CD4-positive, CD25-positive, alpha-beta regulatory T cell (primary cell): Measurements from ENCODE around the gene SH2D4B. TPM values are rescaled to one million over a fixed set of nuclear protein-coding genes. Genes with fewer than 3 reads are reported as not detected.

Experiments
- ATAC-seq, 2 donors: fragments of 150-1000 bp; cut with Tn5 transposase; one replicate each; pipeline ENCODE4 v1.10.0; 2021; ENCODE audit warnings: low read depth in 2 of 2, moderate number of reproducible peaks in 2 of 2, moderate library complexity in 1 of 2
- DNase-seq, 3 donors: peaks; one replicate each; pipeline versions ENCODE4 v3.0.0 to v3.0.0-alpha.2; 2012 to 2022; ENCODE audit warnings: mixed read lengths in 1 of 3
- H3K27ac ChIP-seq: one replicate; pipeline ENCODE4 v1.7.0; 2013; ENCODE audit warnings: mild to moderate bottlenecking, low read length; ENCODE audit not compliant: insufficient read depth, poor library complexity, severe bottlenecking
- H3K27me3 ChIP-seq: one replicate; pipeline ENCODE4 v1.7.0; 2013; ENCODE audit warnings: low read length; ENCODE audit not compliant: control insufficient read depth, insufficient read depth
- H3K36me3 ChIP-seq: one replicate; pipeline ENCODE4 v1.7.0; 2013; ENCODE audit warnings: mild to moderate bottlenecking, low read length, moderate library complexity; ENCODE audit not compliant: control insufficient read depth, insufficient read depth
- H3K4me1 ChIP-seq: 2 replicates; pipeline ENCODE4 v1.7.0; 2013; ENCODE audit warnings: mild to moderate bottlenecking, low read length; ENCODE audit not compliant: insufficient read depth, control insufficient read depth, poor library complexity, severe bottlenecking
- H3K4me3 ChIP-seq: one replicate; pipeline ENCODE4 v1.7.0; 2013; ENCODE audit warnings: low read depth, mild to moderate bottlenecking, low read length, moderate library complexity
- H3K9me3 ChIP-seq, 2 experiments: 1 replicate in 1 of 2; 2 replicates in 1 of 2; pipeline ENCODE4 v1.7.0; 2013; ENCODE audit warnings: low read length in 2 of 2, mild to moderate bottlenecking in 1 of 2, moderate library complexity in 1 of 2; ENCODE audit not compliant: control insufficient read depth in 2 of 2
- H3K27ac Mint-ChIP-seq, 3 donors: one replicate each; pipeline ENCODE4 v1.8.0; 2020 to 2022; ENCODE audit warnings: mild to moderate bottlenecking in 3 of 3, mixed read lengths in 3 of 3, moderate library complexity in 2 of 3
- H3K27me3 Mint-ChIP-seq: one replicate; pipeline ENCODE4 v1.8.0; 2022; ENCODE audit warnings: mild to moderate bottlenecking, mixed read lengths
- H3K36me3 Mint-ChIP-seq: one replicate; pipeline ENCODE4 v1.8.0; 2020; ENCODE audit warnings: mixed read lengths
- H3K4me1 Mint-ChIP-seq, 4 donors: one replicate each; pipeline ENCODE4 v1.8.0; 2020 to 2022; ENCODE audit warnings: mixed read lengths in 4 of 4, mild to moderate bottlenecking in 1 of 4
- H3K4me3 Mint-ChIP-seq, 4 donors: one replicate each; pipeline ENCODE4 v1.8.0; 2020 to 2022; ENCODE audit warnings: mild to moderate bottlenecking in 4 of 4, mixed read lengths in 4 of 4, moderate library complexity in 3 of 4
- H3K9me3 Mint-ChIP-seq, 7 donors: one replicate each; pipeline ENCODE4 v1.8.0; 2020 to 2022; ENCODE audit warnings: mixed read lengths in 7 of 7, mild to moderate bottlenecking in 3 of 7, moderate library complexity in 2 of 7
- polyA plus RNA-seq, 4 donors: library from polyadenylated mRNA; unstranded; fragments of 300-500 nt; fragmentation: Illumina TruSeq; gene quantifications; one replicate each; pipeline ENCODE4 v1.2.3, GENCODE V29; 2021
- total RNA-seq: library from RNA; stranded (reverse); gene quantifications from one replicate; pipeline ENCODE4 v1.2.3, GENCODE V29; 2022

SH2D4B gene
- total and polyA plus RNA-seq, 5 donors from 2014 or later, result 0.25 TPM; not detected in 4

DNA sequence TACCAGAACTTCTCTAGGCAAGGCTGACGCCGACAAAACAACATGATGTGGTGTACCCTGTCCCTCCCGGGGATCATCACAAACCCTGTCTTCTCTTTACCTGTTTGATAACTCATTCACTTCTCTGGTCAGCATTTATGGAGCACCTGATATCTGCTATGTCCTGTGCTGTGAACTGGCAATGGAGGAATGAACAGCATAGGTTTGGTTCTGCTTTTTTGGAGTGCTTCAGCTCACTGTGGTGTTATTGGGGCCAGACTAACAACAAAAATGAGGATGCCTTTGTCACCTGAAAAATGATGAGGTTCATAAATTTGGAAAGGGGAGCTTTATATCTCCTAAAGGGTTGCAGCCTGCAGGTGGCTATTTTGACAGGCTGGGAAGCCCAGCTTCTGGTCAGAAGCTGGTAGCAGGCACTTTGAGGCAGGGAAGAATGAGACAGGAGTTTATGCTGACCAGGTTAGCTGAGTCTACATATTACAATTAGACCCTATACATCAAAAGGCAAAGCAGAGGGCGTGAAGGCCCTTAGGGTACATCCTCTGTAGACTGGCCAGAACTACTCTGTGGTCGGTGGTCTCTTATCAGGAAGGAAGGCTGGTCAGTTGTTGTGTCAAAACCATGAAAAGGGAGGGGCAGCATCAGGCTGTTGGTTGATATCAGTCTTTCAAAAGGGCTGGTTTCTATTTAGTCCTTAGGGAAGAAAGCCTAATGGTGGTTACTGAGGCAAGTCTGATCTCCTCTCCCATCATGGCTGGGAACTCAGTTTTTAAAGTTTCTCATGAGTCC lies 42.3 kb downstream of the SH2D4B start:
- peaks cover 0 to 4% (median 0%) of the 10 kb centered on the region in 7 donors for H3K9me3 Mint-ChIP-seq
- no peaks in the 10 kb centered on the region for H3K36me3 Mint-ChIP-seq
- peaks cover 0 to 2% (median under 1%) of the 10 kb centered on the region in 4 donors for H3K4me1 Mint-ChIP-seq
- H3K36me3 ChIP-seq, result no peaks in the 10 kb centered on the region
- DNase-seq (no peak), ATAC-seq (no peak)
- H3K4me3 ChIP-seq, result no peak overlapping the region
- no peaks in the 10 kb centered on the region for H3K9me3 ChIP-seq
- no peak overlapping the region for H3K4me3 Mint-ChIP-seq
- H3K27ac Mint-ChIP-seq, result peak overlapping the region in 1 of 3 donors; percentile 28
- H3K27ac ChIP-seq, result no peak overlapping the region
- H3K4me1 ChIP-seq, result no peaks in the 10 kb centered on the region
- H3K27me3 ChIP-seq, result peaks cover 3% of the 10 kb centered on the region
- H3K27me3 Mint-ChIP-seq, result peaks cover 8% of the 10 kb centered on the region

GRCh38 chr10:80580638-80581468 lies 43.2 kb downstream of the SH2D4B start:
- peaks cover 0 to 2% (median under 1%) of the 10 kb centered on the region in 4 donors for H3K4me1 Mint-ChIP-seq
- H3K36me3 Mint-ChIP-seq, result no peaks in the 10 kb centered on the region
- Histone ChIP-seq H3K9me3 (no peaks in the 10 kb centered on the region), H3K27me3 (peaks cover 3% of the 10 kb centered on the region), H3K36me3 (no peaks in the 10 kb centered on the region), H3K27ac (no peak overlapping the region), H3K4me1 (no peaks in the 10 kb centered on the region), H3K4me3 (no peak overlapping the region)
- H3K27me3 Mint-ChIP-seq, result peaks cover 8% of the 10 kb centered on the region
- ATAC-seq (no peak), DNase-seq (no peak)
- no peak overlapping the region for H3K27ac Mint-ChIP-seq
- no peak overlapping the region for H3K4me3 Mint-ChIP-seq
- H3K9me3 Mint-ChIP-seq, result peaks cover 0 to 4% (median 0%) of the 10 kb centered on the region in 7 donors

GRCh38 chr10:80581469-80581835 lies 43.8 kb downstream of the SH2D4B start:
- no peak for DNase-seq

GRCh38 chr10:80582286-80582960 lies 44.7 kb downstream of the SH2D4B start:
- Mint-ChIP-seq H3K9me3 (no peaks in the 10 kb centered on the region), H3K27ac (no peak overlapping the region), H3K36me3 (no peaks in the 10 kb centered on the region), H3K4me3 (no peak overlapping the region), H3K4me1 (peaks cover 0 to 2% (median under 1%) of the 10 kb centered on the region in 4 donors), H3K27me3 (peaks cover 4% of the 10 kb centered on the region)
- H3K27me3 ChIP-seq, result peaks cover 3% of the 10 kb centered on the region
- no peak overlapping the region for H3K4me3 ChIP-seq
- ATAC-seq, result no peak
- no peaks in the 10 kb centered on the region for H3K4me1 ChIP-seq
- no peak for DNase-seq
- H3K9me3 ChIP-seq, result no peaks in the 10 kb centered on the region
- no peak overlapping the region for H3K27ac ChIP-seq
- H3K36me3 ChIP-seq, result no peaks in the 10 kb centered on the region

More at GRCh38 chr10:80581469-80581835, 43.8 kb downstream of the SH2D4B start:
- peaks cover 0 to 4% (median 0%) of the 10 kb centered on the region in 7 donors for H3K9me3 Mint-ChIP-seq
- no peak overlapping the region for H3K4me3 Mint-ChIP-seq
- Histone ChIP-seq H3K36me3 (no peaks in the 10 kb centered on the region), H3K9me3 (no peaks in the 10 kb centered on the region), H3K4me1 (no peaks in the 10 kb centered on the region), H3K27me3 (peaks cover 3% of the 10 kb centered on the region), H3K4me3 (no peak overlapping the region), H3K27ac (no peak overlapping the region)
- no peak for ATAC-seq
- H3K27me3 Mint-ChIP-seq, result peaks cover 8% of the 10 kb centered on the region
- H3K27ac Mint-ChIP-seq, result no peak overlapping the region
- peaks cover 0 to 2% (median under 1%) of the 10 kb centered on the region in 4 donors for H3K4me1 Mint-ChIP-seq
- H3K36me3 Mint-ChIP-seq, result no peaks in the 10 kb centered on the region

GRCh38 chr10:80583685-80584084 lies 46.0 kb downstream of the SH2D4B start:
- peaks cover 4% of the 10 kb centered on the region for H3K27me3 Mint-ChIP-seq
- ATAC-seq, result no peak
- Histone ChIP-seq H3K27ac (no peak overlapping the region), H3K9me3 (no peaks in the 10 kb centered on the region), H3K36me3 (no peaks in the 10 kb centered on the region), H3K4me1 (no peaks in the 10 kb centered on the region), H3K27me3 (peaks cover 3% of the 10 kb centered on the region), H3K4me3 (no peak overlapping the region)
- no peak overlapping the region for H3K27ac Mint-ChIP-seq
- H3K36me3 Mint-ChIP-seq, result no peaks in the 10 kb centered on the region
- H3K9me3 Mint-ChIP-seq, result peaks cover 0 to 1% (median 0%) of the 10 kb centered on the region in 7 donors
- no peak overlapping the region for H3K4me3 Mint-ChIP-seq
- peak in 1 of 3 donors; percentile 16 for DNase-seq
- peaks cover 0 to 2% (median under 1%) of the 10 kb centered on the region in 4 donors for H3K4me1 Mint-ChIP-seq

GRCh38 chr10:80585812-80586211 lies 48.1 kb downstream of the SH2D4B start:
- no peaks in the 10 kb centered on the region for H3K4me1 ChIP-seq
- H3K36me3 ChIP-seq, result no peaks in the 10 kb centered on the region
- Mint-ChIP-seq H3K4me1 (no peaks in the 10 kb centered on the region), H3K27me3 (peaks cover 7% of the 10 kb centered on the region), H3K36me3 (no peaks in the 10 kb centered on the region), H3K27ac (no peak overlapping the region), H3K9me3 (peaks cover 0 to 1% (median 0%) of the 10 kb centered on the region in 7 donors), H3K4me3 (no peak overlapping the region)
- H3K9me3 ChIP-seq, result no peaks in the 10 kb centered on the region
- no peak overlapping the region for H3K4me3 ChIP-seq
- H3K27ac ChIP-seq, result no peak overlapping the region
- ATAC-seq (no peak), DNase-seq (no peak)
- H3K27me3 ChIP-seq, result peaks cover 3% of the 10 kb centered on the region

DNA sequence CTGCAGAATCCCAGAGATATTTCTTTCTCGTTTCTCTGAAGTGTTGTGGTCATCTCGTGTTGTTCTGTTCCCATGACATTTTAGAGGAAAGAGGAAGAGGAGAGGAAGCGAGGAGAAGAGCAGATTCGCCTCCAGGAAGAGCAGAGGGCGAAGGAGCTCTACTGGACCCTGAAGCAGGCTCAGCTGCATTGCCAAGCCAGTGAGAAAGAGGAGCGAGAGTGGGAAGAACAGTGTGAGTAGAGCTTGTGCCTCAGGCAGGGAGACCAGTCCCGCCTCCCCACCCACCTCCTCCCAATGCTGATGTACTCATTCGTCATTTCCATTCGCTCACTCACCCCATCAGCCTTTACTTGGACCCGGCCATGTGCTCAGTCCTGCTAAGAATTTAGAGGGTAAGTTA lies 50.8 kb downstream of the SH2D4B start:
- H3K36me3 Mint-ChIP-seq, result no peaks in the 10 kb centered on the region
- no peak overlapping the region for H3K27ac Mint-ChIP-seq
- H3K4me1 Mint-ChIP-seq, result no peaks in the 10 kb centered on the region
- no peak overlapping the region for H3K4me3 Mint-ChIP-seq
- H3K27me3 Mint-ChIP-seq, result peaks cover 9% of the 10 kb centered on the region
- H3K36me3 ChIP-seq, result no peaks in the 10 kb centered on the region
- no peaks in the 10 kb centered on the region for H3K9me3 ChIP-seq
- H3K4me1 ChIP-seq, result no peaks in the 10 kb centered on the region
- H3K4me3 ChIP-seq, result no peak overlapping the region
- ATAC-seq (no peak), DNase-seq (no peak)
- H3K27ac ChIP-seq, result no peak overlapping the region
- peaks cover 0 to 1% (median 0%) of the 10 kb centered on the region in 7 donors for H3K9me3 Mint-ChIP-seq
- no peaks in the 10 kb centered on the region for H3K27me3 ChIP-seq
